SK-N-SH treated with all-trans-retinoic acid at 6 μM for 48 hours (cell line): ENCODE results near the gene IL5.
"Not testable (repeated sequence)": the region's sequence is repeated elsewhere in the genome, so short reads cannot be mapped to it uniquely, and the experiment has no call there.

Source experiments
- ISL1 ChIP-seq: fragments of 250-450 bp; sonication (Bioruptor Pico); IDR thresholded peaks from 2 replicates; pipeline ENCODE4 v2.1.2; 2022; ENCODE audit warnings: mild to moderate bottlenecking, moderate library complexity
- PPARA ChIP-seq: fragments of 250-450 bp; sonication (Bioruptor Pico); IDR thresholded peaks from 2 replicates; pipeline ENCODE4 v1.5.0; 2020; ENCODE audit warnings: mild to moderate bottlenecking, borderline replicate concordance
- TF ChIP-seq, protein P1 (sequence below): fragments of 250-450 bp; sonication (Bioruptor Pico); IDR thresholded peaks from 2 replicates; pipeline ENCODE4 v1.5.0; 2020; ENCODE audit warnings: mild to moderate bottlenecking, moderate library complexity

DNA sequence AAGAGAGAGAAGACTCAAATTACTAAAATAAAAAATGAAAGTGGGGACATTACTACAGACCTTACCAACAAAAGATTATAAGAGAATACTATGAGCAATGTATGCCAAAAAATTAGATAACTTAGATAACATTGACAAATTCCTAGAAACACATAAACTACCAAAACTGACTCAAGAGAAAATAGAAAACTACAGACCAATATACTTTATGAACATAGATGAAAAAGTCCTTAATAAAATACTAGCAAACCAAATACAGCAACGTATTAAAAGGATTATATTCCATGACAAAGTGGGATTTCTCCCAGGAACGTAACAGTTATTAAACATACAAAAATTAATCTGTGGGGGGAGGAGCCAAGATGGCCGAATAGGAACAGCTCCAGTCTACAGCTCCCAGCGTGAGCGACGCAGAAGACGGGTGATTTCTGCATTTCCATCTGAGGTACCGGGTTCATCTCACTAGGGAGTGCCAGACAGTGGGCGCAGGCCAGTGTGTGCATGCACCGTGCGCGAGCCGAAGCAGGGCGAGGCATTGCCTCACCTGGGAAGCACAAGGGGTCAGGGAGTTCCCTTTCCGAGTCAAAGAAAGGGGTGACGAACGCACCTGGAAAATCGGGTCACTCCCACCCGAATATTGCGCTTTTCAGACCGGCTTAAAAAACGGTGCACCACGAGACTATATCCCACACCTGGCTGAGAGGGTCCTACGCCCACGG lies 29.5 kb downstream of the IL5 start:
- TF ChIP-seq PPARA (CRISPR knock-in tag); ISL1: not testable (repeated sequence)
- TF ChIP-seq, protein P1, sequence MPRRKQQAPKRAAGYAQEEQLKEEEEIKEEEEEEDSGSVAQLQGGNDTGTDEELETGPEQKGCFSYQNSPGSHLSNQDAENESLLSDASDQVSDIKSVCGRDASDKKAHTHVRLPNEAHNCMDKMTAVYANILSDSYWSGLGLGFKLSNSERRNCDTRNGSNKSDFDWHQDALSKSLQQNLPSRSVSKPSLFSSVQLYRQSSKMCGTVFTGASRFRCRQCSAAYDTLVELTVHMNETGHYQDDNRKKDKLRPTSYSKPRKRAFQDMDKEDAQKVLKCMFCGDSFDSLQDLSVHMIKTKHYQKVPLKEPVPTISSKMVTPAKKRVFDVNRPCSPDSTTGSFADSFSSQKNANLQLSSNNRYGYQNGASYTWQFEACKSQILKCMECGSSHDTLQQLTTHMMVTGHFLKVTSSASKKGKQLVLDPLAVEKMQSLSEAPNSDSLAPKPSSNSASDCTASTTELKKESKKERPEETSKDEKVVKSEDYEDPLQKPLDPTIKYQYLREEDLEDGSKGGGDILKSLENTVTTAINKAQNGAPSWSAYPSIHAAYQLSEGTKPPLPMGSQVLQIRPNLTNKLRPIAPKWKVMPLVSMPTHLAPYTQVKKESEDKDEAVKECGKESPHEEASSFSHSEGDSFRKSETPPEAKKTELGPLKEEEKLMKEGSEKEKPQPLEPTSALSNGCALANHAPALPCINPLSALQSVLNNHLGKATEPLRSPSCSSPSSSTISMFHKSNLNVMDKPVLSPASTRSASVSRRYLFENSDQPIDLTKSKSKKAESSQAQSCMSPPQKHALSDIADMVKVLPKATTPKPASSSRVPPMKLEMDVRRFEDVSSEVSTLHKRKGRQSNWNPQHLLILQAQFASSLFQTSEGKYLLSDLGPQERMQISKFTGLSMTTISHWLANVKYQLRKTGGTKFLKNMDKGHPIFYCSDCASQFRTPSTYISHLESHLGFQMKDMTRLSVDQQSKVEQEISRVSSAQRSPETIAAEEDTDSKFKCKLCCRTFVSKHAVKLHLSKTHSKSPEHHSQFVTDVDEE (CRISPR knock-in tag): not testable (repeated sequence)
